Fibroblast of lung (primary cell): ENCODE data around the gene BTN2A1. TPM values are rescaled to one million over a fixed set of nuclear protein-coding genes. Genes with fewer than 3 reads are reported as not detected.

Experiments
- DNase-seq, 2 donors: peaks; one replicate each; pipeline versions ENCODE4 v3.0.0 to v3.0.0-alpha.2; 2010; ENCODE audit warnings: low read depth in 2 of 2
- H2AFZ ChIP-seq: 2 replicates; pipeline ENCODE4 v1.5.1; 2012; ENCODE audit warnings: low read length, control low read depth, inconsistent platforms
- H3K27ac ChIP-seq: 2 replicates; pipeline ENCODE4 v1.5.1; 2011; ENCODE audit warnings: low read length, control low read depth; ENCODE audit not compliant: insufficient read depth
- H3K27me3 ChIP-seq: 2 replicates; pipeline ENCODE4 v1.5.1; 2011; ENCODE audit warnings: mild to moderate bottlenecking, low read length; ENCODE audit not compliant: control insufficient read depth, insufficient read depth
- H3K36me3 ChIP-seq: 2 replicates; pipeline ENCODE4 v1.5.1; 2011; ENCODE audit warnings: low read length; ENCODE audit not compliant: control insufficient read depth, insufficient read depth
- H3K4me1 ChIP-seq: 2 replicates; pipeline ENCODE4 v1.5.1; 2011; ENCODE audit warnings: low read length; ENCODE audit not compliant: control insufficient read depth, insufficient read depth; ENCODE audit errors: extremely low read depth
- H3K4me2 ChIP-seq: 2 replicates; pipeline ENCODE4 v1.5.1; 2011; ENCODE audit warnings: low read length, control low read depth; ENCODE audit not compliant: insufficient read depth; ENCODE audit errors: extremely low read depth
- H3K4me3 ChIP-seq, 4 experiments: fragments of 200-600 bp in 1 of 4; sonication (generic) in 1 of 4; replicated peaks in 1 of 4; 2 replicates each; pipeline ENCODE4 v1.5.1; 2011 to 2016; ENCODE audit warnings: low read length in 4 of 4, low read depth in 3 of 4, mild to moderate bottlenecking in 3 of 4, control low read depth in 2 of 4, inconsistent platforms in 1 of 4, mixed read lengths in 1 of 4; ENCODE audit not compliant: insufficient read depth in 1 of 4; ENCODE audit errors: control extremely low read depth in 1 of 4
- H3K79me2 ChIP-seq: 2 replicates; pipeline ENCODE4 v1.5.1; 2012; ENCODE audit warnings: mild to moderate bottlenecking, low read length, inconsistent platforms; ENCODE audit not compliant: control insufficient read depth, insufficient read depth
- H3K9ac ChIP-seq: 2 replicates; pipeline ENCODE4 v1.5.1; 2011; ENCODE audit warnings: mild to moderate bottlenecking, low read length, control low read depth; ENCODE audit not compliant: insufficient read depth
- H3K9me3 ChIP-seq: 2 replicates; pipeline ENCODE4 v1.5.1; 2012; ENCODE audit warnings: low read depth, low read length; ENCODE audit not compliant: control insufficient read depth, insufficient read depth
- H4K20me1 ChIP-seq: 2 replicates; pipeline ENCODE4 v1.5.1; 2011; ENCODE audit warnings: low read length; ENCODE audit not compliant: control insufficient read depth, insufficient read depth; ENCODE audit errors: extremely low read depth
- CTCF ChIP-seq, 2 donors: IDR thresholded peaks in 1 of 2; conservative IDR thresholded peaks in 1 of 2; 1 replicate in 1 of 2; 2 replicates in 1 of 2; pipeline ENCODE4 v1.5.1; 2011 to 2012; ENCODE audit warnings: low read length in 2 of 2, control low read depth in 1 of 2, inconsistent platforms in 1 of 2, low read depth in 1 of 2, mild to moderate bottlenecking in 1 of 2
- EZH2 ChIP-seq: IDR thresholded peaks from 2 replicates; pipeline ENCODE4 v1.5.1; 2012; ENCODE audit warnings: low read length, control low read depth, mild to moderate bottlenecking; ENCODE audit errors: missing control alignments
- polyA plus RNA-seq, 2 donors: library from polyadenylated mRNA; depleted of rRNA in 1 of 2; stranded (reverse) in 1 of 2; unstranded in 1 of 2; fragments of >200 nt; gene quantifications; 2 replicates each; pipeline ENCODE4 v1.2.1, GENCODE V29; 2011 to 2012; ENCODE audit warnings: missing spikeins in 1 of 2
- total RNA-seq: library from RNA; depleted of rRNA; stranded (reverse); fragments of >200 nt; gene quantifications from 2 replicates; pipeline ENCODE4 v1.2.1, GENCODE V29; 2014

BTN2A1 gene
- total and polyA plus RNA-seq, 2 donors (not counting 1 experiment from before 2014, with no cell fraction given) = 14.9 to 26.4 TPM

GRCh38 chr6:26489996-26490964 is 32.5 kb downstream of the BTN2A1 start:
- DNase-seq = no peak
- no peaks in the 10 kb centered on the region for H3K36me3 ChIP-seq

GRCh38 chr6:26491604-26492003 is 33.8 kb downstream of the BTN2A1 start:
- H3K36me3 ChIP-seq = no peaks in the 10 kb centered on the region
- H3K79me2 ChIP-seq = no peaks in the 10 kb centered on the region
- no peaks in the 10 kb centered on the region for H4K20me1 ChIP-seq
- peaks cover 10% of the 10 kb centered on the region for H3K27me3 ChIP-seq
- no peak for DNase-seq
- H3K9me3 ChIP-seq = no peaks in the 10 kb centered on the region
- no peak overlapping the region for H3K4me2 ChIP-seq
- no peak overlapping the region for H3K9ac ChIP-seq
- no peak overlapping the region for H2AFZ ChIP-seq
- H3K4me3 ChIP-seq = no peak overlapping the region
- no peak overlapping the region for H3K27ac ChIP-seq
- TF ChIP-seq EZH2 (no peak), CTCF (conservative IDR thresholded peaks at IDR 0.05 in 1 of 2, IDR thresholded peaks at IDR 0.05 in 1 of 2; ENCODE audit: low read depth in 1 of 2, low read length in 2 of 2) (no peak)
- H3K4me1 ChIP-seq = no peaks in the 10 kb centered on the region

More at GRCh38 chr6:26489996-26490964, 32.5 kb downstream of the BTN2A1 start:
- Histone ChIP-seq H4K20me1 (no peaks in the 10 kb centered on the region), H3K9me3 (no peaks in the 10 kb centered on the region), H3K9ac (no peak overlapping the region), H3K27ac (no peak overlapping the region), H3K4me3 (no peak overlapping the region), H3K4me2 (no peak overlapping the region), H3K4me1 (no peaks in the 10 kb centered on the region), H3K79me2 (no peaks in the 10 kb centered on the region), H3K27me3 (peaks cover 6% of the 10 kb centered on the region), H2AFZ (no peak overlapping the region)
- TF ChIP-seq EZH2 (no peak), CTCF (conservative IDR thresholded peaks at IDR 0.05 in 1 of 2, IDR thresholded peaks at IDR 0.05 in 1 of 2; ENCODE audit: low read depth in 1 of 2, low read length in 2 of 2) (no peak)

- Histone ChIP-seq H2AFZ (no peak overlapping the region), H3K27ac (no peak overlapping the region), H3K9ac (no peak overlapping the region), H3K79me2 (no peaks in the 10 kb centered on the region), H4K20me1 (no peaks in the 10 kb centered on the region), H3K36me3 (no peaks in the 10 kb centered on the region), H3K27me3 (peaks cover 13% of the 10 kb centered on the region), H3K4me3 (no peak overlapping the region), H3K4me2 (no peak overlapping the region), H3K4me1 (no peaks in the 10 kb centered on the region), H3K9me3 (no peaks in the 10 kb centered on the region)
- TF ChIP-seq CTCF (conservative IDR thresholded peaks at IDR 0.05 in 1 of 2, IDR thresholded peaks at IDR 0.05 in 1 of 2; ENCODE audit: low read depth in 1 of 2, low read length in 2 of 2) (peak; percentile 29 to 32), EZH2 (no peak)
- peak; percentile 20 to 43 for DNase-seq
Observed at GRCh38 chr6:26493258-26493657, 35.5 kb downstream of the BTN2A1 start.
